B cell (primary cell): ENCODE data around the gene BMERB1.
"Not testable (repeated sequence)": the region's sequence is repeated elsewhere in the genome, so short reads cannot be mapped to it uniquely, and the experiment has no call there.

Experiments
- CTCF ChIP-seq: fragments of 200-600 bp; IDR thresholded peaks from one replicate; pipeline ENCODE4 v1.8.0; 2022; ENCODE audit warnings: antibody characterized with exemption, mild to moderate bottlenecking
- EZH2 ChIP-seq: IDR thresholded peaks from 2 replicates; pipeline ENCODE4 v1.6.1; 2012; ENCODE audit warnings: borderline replicate concordance, low read depth, mild to moderate bottlenecking, moderate library complexity, low read length; ENCODE audit not compliant: insufficient read depth, poor library complexity, severe bottlenecking

- not testable (repeated sequence) for TF ChIP-seq CTCF, EZH2
Measured at GRCh38 chr16:15547072-15547767, 112.8 kb downstream of the BMERB1 start.
